ENCODE data around the gene VPS13A.

Gene VPS13A

GRCh38 chr9:77283991-77284390, 106.7 kb downstream of the VPS13A start:
- no peaks in the 10 kb centered on the region for H3K27me3 ChIP-seq (ENCODE audit: control insufficient read depth in 5 of 5, insufficient read depth in 4 of 5, low read length in 5 of 5)
- H3K27ac ChIP-seq (ENCODE audit: low read depth, low read length), result no peak overlapping the region
- H3K9ac ChIP-seq (ENCODE audit: low read length in 5 of 5), result no peak overlapping the region
- peaks cover 0 to 15% (median 6%) of the 10 kb centered on the region in 5 donors for H3K36me3 ChIP-seq (ENCODE audit: control insufficient read depth in 5 of 5, insufficient read depth in 5 of 5, low read length in 5 of 5)
- H3K4me1 ChIP-seq (ENCODE audit: control insufficient read depth in 5 of 5, insufficient read depth in 5 of 5, low read length in 5 of 5), result peaks cover 0 to 4% (median 0%) of the 10 kb centered on the region in 5 donors
- no peak overlapping the region for H3K4me3 ChIP-seq (ENCODE audit: low read depth in 1 of 5, low read length in 5 of 5)
- peaks cover 2 to 12% (median 3%) of the 10 kb centered on the region in 5 donors for H3K9me3 ChIP-seq (ENCODE audit: control insufficient read depth in 5 of 5, low read length in 5 of 5)

- H3K9ac ChIP-seq (ENCODE audit: low read length in 5 of 5), result no peak overlapping the region
- peaks cover 0 to 2% (median 0%) of the 10 kb centered on the region in 5 donors for H3K4me1 ChIP-seq (ENCODE audit: control insufficient read depth in 5 of 5, insufficient read depth in 5 of 5, low read length in 5 of 5)
- no peak overlapping the region for H3K27ac ChIP-seq (ENCODE audit: low read depth, low read length)
- no peak overlapping the region for H3K4me3 ChIP-seq (ENCODE audit: low read depth in 1 of 5, low read length in 5 of 5)
- no peaks in the 10 kb centered on the region for H3K27me3 ChIP-seq (ENCODE audit: control insufficient read depth in 5 of 5, insufficient read depth in 4 of 5, low read length in 5 of 5)
- peaks cover 2 to 13% (median 3%) of the 10 kb centered on the region in 5 donors for H3K9me3 ChIP-seq (ENCODE audit: control insufficient read depth in 5 of 5, low read length in 5 of 5)
- peaks cover 0 to 15% (median 5%) of the 10 kb centered on the region in 5 donors for H3K36me3 ChIP-seq (ENCODE audit: control insufficient read depth in 5 of 5, insufficient read depth in 5 of 5, low read length in 5 of 5)
Observed at GRCh38 chr9:77284616-77285015, 107.3 kb downstream of the VPS13A start.

- H3K4me1 ChIP-seq (ENCODE audit: control insufficient read depth in 5 of 5, insufficient read depth in 5 of 5, low read length in 5 of 5), result peaks cover 0 to 2% (median 0%) of the 10 kb centered on the region in 5 donors
- H3K27ac ChIP-seq (ENCODE audit: low read depth, low read length), result no peak overlapping the region
- no peak overlapping the region for H3K4me3 ChIP-seq (ENCODE audit: low read depth in 1 of 5, low read length in 5 of 5)
- H3K27me3 ChIP-seq (ENCODE audit: control insufficient read depth in 5 of 5, insufficient read depth in 4 of 5, low read length in 5 of 5), result no peaks in the 10 kb centered on the region
- peaks cover 2 to 13% (median 3%) of the 10 kb centered on the region in 5 donors for H3K9me3 ChIP-seq (ENCODE audit: control insufficient read depth in 5 of 5, low read length in 5 of 5)
- no peak overlapping the region for H3K9ac ChIP-seq (ENCODE audit: low read length in 5 of 5)
- peaks cover 0 to 6% (median 3%) of the 10 kb centered on the region in 5 donors for H3K36me3 ChIP-seq (ENCODE audit: control insufficient read depth in 5 of 5, insufficient read depth in 5 of 5, low read length in 5 of 5)
Observed at GRCh38 chr9:77290373-77290772, 113.0 kb downstream of the VPS13A start.

GRCh38 chr9:77291714-77292113, 114.4 kb downstream of the VPS13A start:
- Histone ChIP-seq H3K36me3 (ENCODE audit: control insufficient read depth in 5 of 5, insufficient read depth in 5 of 5, low read length in 5 of 5) (peaks cover 0 to 6% (median under 1%) of the 10 kb centered on the region in 5 donors), H3K27me3 (ENCODE audit: control insufficient read depth in 5 of 5, insufficient read depth in 4 of 5, low read length in 5 of 5) (no peaks in the 10 kb centered on the region)

GRCh38 chr9:77293949-77294348, 116.6 kb downstream of the VPS13A start:
- Histone ChIP-seq H3K27me3 (ENCODE audit: control insufficient read depth in 5 of 5, insufficient read depth in 4 of 5, low read length in 5 of 5) (no peaks in the 10 kb centered on the region), H3K9me3 (ENCODE audit: control insufficient read depth in 5 of 5, low read length in 5 of 5) (peaks cover 0 to 2% (median 0%) of the 10 kb centered on the region in 5 donors), H3K4me1 (ENCODE audit: control insufficient read depth in 5 of 5, insufficient read depth in 5 of 5, low read length in 5 of 5) (no peaks in the 10 kb centered on the region)

More at GRCh38 chr9:77291714-77292113, 114.4 kb downstream of the VPS13A start:
- H3K9me3 ChIP-seq (ENCODE audit: control insufficient read depth in 5 of 5, low read length in 5 of 5), result peaks cover 2 to 13% (median 3%) of the 10 kb centered on the region in 5 donors
- no peaks in the 10 kb centered on the region for H3K4me1 ChIP-seq (ENCODE audit: control insufficient read depth in 5 of 5, insufficient read depth in 5 of 5, low read length in 5 of 5)
- H3K4me3 ChIP-seq (ENCODE audit: low read depth in 1 of 5, low read length in 5 of 5), result no peak overlapping the region
- H3K27ac ChIP-seq (ENCODE audit: low read depth, low read length), result no peak overlapping the region
- no peak overlapping the region for H3K9ac ChIP-seq (ENCODE audit: low read length in 5 of 5)

GRCh38 chr9:77304543-77304942, 127.2 kb downstream of the VPS13A start:
- Histone ChIP-seq H3K9me3 (ENCODE audit: control insufficient read depth in 5 of 5, low read length in 5 of 5) (no peaks in the 10 kb centered on the region), H3K9ac (ENCODE audit: low read length in 5 of 5) (no peak overlapping the region), H3K27ac (ENCODE audit: low read depth, low read length) (no peak overlapping the region), H3K4me3 (ENCODE audit: low read depth in 1 of 5, low read length in 5 of 5) (no peak overlapping the region), H3K27me3 (ENCODE audit: control insufficient read depth in 5 of 5, insufficient read depth in 4 of 5, low read length in 5 of 5) (no peaks in the 10 kb centered on the region), H3K36me3 (ENCODE audit: control insufficient read depth in 5 of 5, insufficient read depth in 5 of 5, low read length in 5 of 5) (peaks cover 0 to 3% (median 0%) of the 10 kb centered on the region in 5 donors), H3K4me1 (ENCODE audit: control insufficient read depth in 5 of 5, insufficient read depth in 5 of 5, low read length in 5 of 5) (peaks cover 0 to 12% (median 5%) of the 10 kb centered on the region in 5 donors)

More at GRCh38 chr9:77293949-77294348, 116.6 kb downstream of the VPS13A start:
- H3K27ac ChIP-seq (ENCODE audit: low read depth, low read length), result no peak overlapping the region
- no peaks in the 10 kb centered on the region for H3K36me3 ChIP-seq (ENCODE audit: control insufficient read depth in 5 of 5, insufficient read depth in 5 of 5, low read length in 5 of 5)
- no peak overlapping the region for H3K9ac ChIP-seq (ENCODE audit: low read length in 5 of 5)
- H3K4me3 ChIP-seq (ENCODE audit: low read depth in 1 of 5, low read length in 5 of 5), result no peak overlapping the region

- Histone ChIP-seq H3K27me3 (ENCODE audit: control insufficient read depth in 5 of 5, insufficient read depth in 4 of 5, low read length in 5 of 5) (no peaks in the 10 kb centered on the region), H3K4me3 (ENCODE audit: low read depth in 1 of 5, low read length in 5 of 5) (no peak overlapping the region), H3K4me1 (ENCODE audit: control insufficient read depth in 5 of 5, insufficient read depth in 5 of 5, low read length in 5 of 5) (peaks cover 0 to 12% (median 5%) of the 10 kb centered on the region in 5 donors), H3K9ac (ENCODE audit: low read length in 5 of 5) (no peak overlapping the region), H3K9me3 (ENCODE audit: control insufficient read depth in 5 of 5, low read length in 5 of 5) (no peaks in the 10 kb centered on the region), H3K36me3 (ENCODE audit: control insufficient read depth in 5 of 5, insufficient read depth in 5 of 5, low read length in 5 of 5) (peaks cover 0 to 3% (median 0%) of the 10 kb centered on the region in 5 donors), H3K27ac (ENCODE audit: low read depth, low read length) (no peak overlapping the region)
Observed at GRCh38 chr9:77305622-77306400, 128.5 kb downstream of the VPS13A start.

- H3K36me3 ChIP-seq (ENCODE audit: control insufficient read depth in 5 of 5, insufficient read depth in 5 of 5, low read length in 5 of 5), result peaks cover 0 to 3% (median 0%) of the 10 kb centered on the region in 5 donors
- H3K9ac ChIP-seq (ENCODE audit: low read length in 5 of 5), result no peak overlapping the region
- no peaks in the 10 kb centered on the region for H3K27me3 ChIP-seq (ENCODE audit: control insufficient read depth in 5 of 5, insufficient read depth in 4 of 5, low read length in 5 of 5)
- H3K27ac ChIP-seq (ENCODE audit: low read depth, low read length), result no peak overlapping the region
- peaks cover 0 to 12% (median 5%) of the 10 kb centered on the region in 5 donors for H3K4me1 ChIP-seq (ENCODE audit: control insufficient read depth in 5 of 5, insufficient read depth in 5 of 5, low read length in 5 of 5)
- no peak overlapping the region for H3K4me3 ChIP-seq (ENCODE audit: low read depth in 1 of 5, low read length in 5 of 5)
- H3K9me3 ChIP-seq (ENCODE audit: control insufficient read depth in 5 of 5, low read length in 5 of 5), result no peaks in the 10 kb centered on the region
Observed at GRCh38 chr9:77307166-77307565, 129.8 kb downstream of the VPS13A start.

GRCh38 chr9:77316058-77316457, 138.7 kb downstream of the VPS13A start:
- Histone ChIP-seq H3K27me3 (ENCODE audit: control insufficient read depth in 5 of 5, insufficient read depth in 4 of 5, low read length in 5 of 5) (no peaks in the 10 kb centered on the region), H3K9me3 (ENCODE audit: control insufficient read depth in 5 of 5, low read length in 5 of 5) (no peaks in the 10 kb centered on the region), H3K36me3 (ENCODE audit: control insufficient read depth in 5 of 5, insufficient read depth in 5 of 5, low read length in 5 of 5) (peaks cover 0 to 13% (median 2%) of the 10 kb centered on the region in 5 donors)

GRCh38 chr9:77325058-77325457, 147.7 kb downstream of the VPS13A start:
- no peaks in the 10 kb centered on the region for H3K27me3 ChIP-seq (ENCODE audit: control insufficient read depth in 5 of 5, insufficient read depth in 4 of 5, low read length in 5 of 5)
- no peak overlapping the region for H3K4me3 ChIP-seq (ENCODE audit: low read depth in 1 of 5, low read length in 5 of 5)
- no peaks in the 10 kb centered on the region for H3K4me1 ChIP-seq (ENCODE audit: control insufficient read depth in 5 of 5, insufficient read depth in 5 of 5, low read length in 5 of 5)
- peaks cover 0 to 4% (median 0%) of the 10 kb centered on the region in 5 donors for H3K9me3 ChIP-seq (ENCODE audit: control insufficient read depth in 5 of 5, low read length in 5 of 5)
- H3K27ac ChIP-seq (ENCODE audit: low read depth, low read length), result no peak overlapping the region
- peaks cover 4 to 22% (median 8%) of the 10 kb centered on the region in 5 donors for H3K36me3 ChIP-seq (ENCODE audit: control insufficient read depth in 5 of 5, insufficient read depth in 5 of 5, low read length in 5 of 5)
- H3K9ac ChIP-seq (ENCODE audit: low read length in 5 of 5), result no peak overlapping the region

More at GRCh38 chr9:77316058-77316457, 138.7 kb downstream of the VPS13A start:
- H3K4me1 ChIP-seq (ENCODE audit: control insufficient read depth in 5 of 5, insufficient read depth in 5 of 5, low read length in 5 of 5), result peaks cover 0 to 3% (median 0%) of the 10 kb centered on the region in 5 donors
- H3K4me3 ChIP-seq (ENCODE audit: low read depth in 1 of 5, low read length in 5 of 5), result no peak overlapping the region
- no peak overlapping the region for H3K9ac ChIP-seq (ENCODE audit: low read length in 5 of 5)
- no peak overlapping the region for H3K27ac ChIP-seq (ENCODE audit: low read depth, low read length)
